Ammon's horn (tissue), 1 donor: ENCODE results near the gene DENND6B.
A peak's percentile ranks its signal among the peaks of the same experiment; 100 is the strongest.
"Not testable (repeated sequence)": the region's sequence is repeated elsewhere in the genome, so short reads cannot be mapped to it uniquely, and the experiment has no call there.

ENCODE experiments used
- DNase-seq: peaks from one replicate; pipeline ENCODE4 v3.0.0-alpha.2; 2016; ENCODE audit warnings: low spot score

DENND6B gene

GRCh38 chr22:50289151-50289941 is 37.5 kb downstream of the DENND6B start:
- DNase-seq, result no peak

- no peak for DNase-seq
These were observed 39.1 kb downstream of the DENND6B start for GRCh38 chr22:50287731-50288130.

GRCh38 chr22:50286701-50287318 is 40.0 kb downstream of the DENND6B start:
- no peak for DNase-seq

GRCh38 chr22:50286275-50286674 is 40.5 kb downstream of the DENND6B start:
- no peak for DNase-seq

- DNase-seq, result no peak
These were observed 41.1 kb downstream of the DENND6B start for GRCh38 chr22:50285568-50286229.

- no peak for DNase-seq
These were observed 42.3 kb downstream of the DENND6B start for GRCh38 chr22:50284479-50284878.

GRCh38 chr22:50283821-50284220 is 43.0 kb downstream of the DENND6B start:
- DNase-seq, result no peak

GRCh38 chr22:50282361-50283155 is 44.3 kb downstream of the DENND6B start:
- no peak for DNase-seq

GRCh38 chr22:50281957-50282356 is 44.9 kb downstream of the DENND6B start:
- DNase-seq, result no peak

- DNase-seq, result no peak
These were observed 45.4 kb downstream of the DENND6B start for GRCh38 chr22:50281384-50281760.

GRCh38 chr22:50280708-50281383 is 46.0 kb downstream of the DENND6B start:
- no peak for DNase-seq

GRCh38 chr22:50280022-50280707 is 46.6 kb downstream of the DENND6B start:
- DNase-seq, result no peak

- no peak for DNase-seq
These were observed 47.7 kb downstream of the DENND6B start for GRCh38 chr22:50278956-50279619.

- DNase-seq, result no peak
These were observed 48.4 kb downstream of the DENND6B start for GRCh38 chr22:50278461-50278860.

GRCh38 chr22:50277761-50278160 is 49.1 kb downstream of the DENND6B start:
- DNase-seq, result no peak

GRCh38 chr22:50276143-50276542 is 50.7 kb downstream of the DENND6B start:
- DNase-seq, result peak; percentile 92

- no peak for DNase-seq
These were observed 51.4 kb downstream of the DENND6B start for GRCh38 chr22:50275181-50276055.

- no peak for DNase-seq
These were observed 52.0 kb downstream of the DENND6B start for GRCh38 chr22:50274771-50275170.

GRCh38 chr22:50274311-50274710 is 52.5 kb downstream of the DENND6B start:
- DNase-seq, result peak; percentile 81

- DNase-seq, result not testable (repeated sequence)
These were observed 53.0 kb downstream of the DENND6B start for GRCh38 chr22:50273781-50274180.
